Activated T-helper 1 cell treated with anti-CD3 and anti-CD28 coated beads, Interleukin-2, amount 50 U/mL, for 16 hours (primary cell): ENCODE measurements around the gene OVCA2.
"Not testable (repeated sequence)": the region's sequence is repeated elsewhere in the genome, so short reads cannot be mapped to it uniquely, and the experiment has no call there.

ENCODE experiments used
- DNase-seq, 2 donors: peaks; one replicate each; pipeline ENCODE4 v3.0.0-alpha.2; 2020; ENCODE audit warnings: low read depth in 1 of 2, low spot score in 1 of 2

The OVCA2 gene

GRCh38 chr17:2013220-2013993 lies 28.4 kb upstream of the OVCA2 start:
- not testable (repeated sequence) for DNase-seq

DNA sequence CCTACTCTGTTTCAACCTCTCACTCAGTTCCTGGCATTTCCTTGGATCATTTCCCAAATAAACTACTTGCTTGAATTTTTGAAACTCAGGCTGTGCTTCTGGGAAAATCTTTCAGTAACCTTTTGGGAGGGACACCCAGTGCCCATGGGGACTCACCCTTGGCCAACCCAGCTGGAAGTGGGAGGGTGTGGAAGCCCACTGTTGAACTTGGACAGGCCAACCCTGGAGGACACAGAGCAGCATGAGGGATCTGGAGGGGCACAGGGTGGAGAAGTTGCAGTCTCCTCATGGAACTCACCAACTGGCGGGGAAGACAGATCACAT lies 27.9 kb upstream of the OVCA2 start:
- DNase-seq: no peak

DNA sequence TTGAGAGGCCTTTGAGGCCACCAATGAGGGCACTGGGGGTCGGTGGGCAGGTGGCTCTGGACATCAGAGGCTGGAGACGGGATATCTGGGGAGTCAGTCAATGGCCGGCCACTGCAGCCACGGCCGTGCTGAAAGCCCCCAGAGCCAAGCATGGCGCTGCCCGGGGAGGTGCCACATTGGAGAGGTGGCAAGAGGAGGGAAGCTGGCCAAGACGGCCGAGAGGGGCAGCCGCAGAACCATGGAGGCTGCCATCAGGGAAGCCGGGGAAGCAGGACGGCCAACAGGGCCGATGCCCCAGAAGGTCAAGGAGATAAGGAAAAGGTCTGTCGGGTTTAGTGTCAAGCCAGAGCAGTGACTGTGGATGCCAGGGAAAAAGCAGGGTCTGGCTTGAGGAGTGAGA lies 26.5 kb upstream of the OVCA2 start:
- no peak for DNase-seq

DNA sequence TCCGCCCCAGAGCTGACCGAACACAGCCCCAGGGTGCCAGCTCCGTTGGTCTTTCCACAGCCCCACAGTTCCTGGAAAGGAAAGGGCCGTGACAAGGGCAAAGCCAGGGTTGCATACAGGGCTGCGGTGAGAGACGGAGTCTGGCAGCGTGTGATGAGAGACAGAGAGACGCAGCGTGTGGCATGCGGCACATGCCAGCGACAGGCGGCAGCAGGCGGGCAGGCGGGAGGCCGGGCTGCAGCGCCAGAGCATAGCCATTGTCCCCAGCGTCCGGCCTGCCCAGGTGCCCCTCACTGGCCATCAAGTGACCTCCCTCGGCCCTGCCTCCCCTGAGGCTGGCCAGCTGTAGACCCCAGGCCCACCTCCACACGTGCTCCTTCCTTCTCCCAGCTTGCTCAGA lies 25.3 kb upstream of the OVCA2 start:
- DNase-seq: no peak

DNA sequence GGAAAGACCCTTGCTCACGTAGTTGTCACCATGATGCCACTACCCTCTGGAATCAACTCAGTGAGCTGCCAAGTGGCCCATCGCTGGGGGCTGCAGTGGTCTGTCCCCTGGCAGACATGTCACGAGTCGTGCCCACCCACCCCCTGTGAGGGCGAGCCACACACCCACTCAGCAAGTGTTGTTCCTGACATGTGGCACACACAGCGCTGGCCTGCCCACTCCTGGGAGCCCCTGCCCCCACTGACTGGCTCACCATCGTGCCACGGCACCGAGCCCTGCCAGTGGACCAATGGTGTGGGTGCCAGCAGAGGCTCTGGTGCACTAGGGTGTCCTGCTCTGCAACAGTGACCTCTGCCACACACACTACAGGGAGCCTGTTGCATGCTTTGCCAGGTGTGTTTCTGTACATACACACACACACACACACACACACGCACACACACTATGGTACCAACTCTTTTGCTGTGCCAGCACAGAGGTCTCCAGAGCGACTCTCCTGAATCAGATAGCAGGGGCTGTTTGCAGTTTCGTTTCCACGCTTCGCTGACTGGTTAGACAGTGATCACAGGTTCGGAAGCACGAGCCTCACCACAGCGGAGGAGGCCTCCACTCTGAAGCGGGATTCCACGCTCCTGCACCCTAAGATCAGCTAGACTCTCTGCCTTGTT lies 24.4 kb upstream of the OVCA2 start:
- DNase-seq: no peak

DNA sequence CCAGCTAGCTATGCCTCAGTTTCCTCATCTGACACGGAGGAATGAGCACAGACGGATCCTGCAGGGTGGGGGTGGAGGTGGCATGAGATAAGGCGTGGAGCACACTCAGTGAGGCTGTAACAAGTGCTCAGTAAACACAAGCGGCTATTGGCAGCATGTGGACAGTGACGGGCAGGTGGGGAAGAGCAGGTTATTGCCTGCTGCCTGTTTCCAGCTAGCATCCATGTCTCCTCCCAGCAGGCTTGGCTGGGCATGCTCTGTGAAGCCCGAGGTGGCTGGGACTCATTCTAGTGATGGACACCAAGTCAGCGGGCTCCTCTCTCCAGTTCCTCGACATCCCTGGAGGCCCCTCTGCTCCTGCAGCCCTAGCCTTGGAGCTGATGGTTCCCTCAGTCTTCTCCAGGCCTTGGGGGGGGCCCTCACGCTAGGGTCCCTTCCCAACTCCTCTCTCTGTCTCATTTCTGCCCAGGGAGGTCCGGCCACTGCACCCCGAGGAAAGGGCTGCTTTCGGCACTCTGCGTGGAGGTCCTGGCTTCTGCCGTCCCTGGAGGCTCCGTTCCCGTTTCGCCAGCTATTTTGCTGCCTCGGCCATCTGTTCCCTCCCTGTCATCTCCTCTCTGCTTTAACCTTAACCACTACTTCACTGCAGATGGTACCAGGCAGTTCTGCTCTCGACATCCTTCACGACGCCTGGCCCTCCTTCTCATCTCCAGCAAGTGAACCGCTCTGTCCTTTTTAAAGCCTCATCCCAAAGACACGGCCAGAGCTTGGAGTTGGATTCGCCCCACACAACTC lies 22.9 kb upstream of the OVCA2 start:
- DNase-seq: no peak

DNA sequence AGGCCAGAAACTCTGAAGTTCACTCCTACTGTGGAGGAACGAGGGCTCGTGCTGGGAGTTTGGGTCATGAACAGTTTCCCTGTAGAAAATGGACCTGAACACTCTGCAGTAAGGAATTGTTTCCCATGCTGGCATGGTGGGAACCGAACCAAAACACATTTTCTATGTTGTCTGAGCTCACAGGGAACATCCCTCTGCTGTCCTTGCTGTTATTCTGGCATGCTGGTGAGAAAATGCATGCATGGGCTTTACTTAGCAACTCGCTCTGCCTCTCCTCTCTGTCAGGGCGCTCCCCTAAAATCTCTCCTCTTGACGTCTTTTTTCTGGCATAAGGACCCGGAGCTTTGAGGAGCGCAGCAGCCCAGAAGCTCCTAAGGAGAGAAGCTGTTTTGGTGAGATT lies 22.1 kb upstream of the OVCA2 start:
- no peak for DNase-seq

GRCh38 chr17:2020721-2021120 lies 21.1 kb upstream of the OVCA2 start:
- DNase-seq: no peak

DNA sequence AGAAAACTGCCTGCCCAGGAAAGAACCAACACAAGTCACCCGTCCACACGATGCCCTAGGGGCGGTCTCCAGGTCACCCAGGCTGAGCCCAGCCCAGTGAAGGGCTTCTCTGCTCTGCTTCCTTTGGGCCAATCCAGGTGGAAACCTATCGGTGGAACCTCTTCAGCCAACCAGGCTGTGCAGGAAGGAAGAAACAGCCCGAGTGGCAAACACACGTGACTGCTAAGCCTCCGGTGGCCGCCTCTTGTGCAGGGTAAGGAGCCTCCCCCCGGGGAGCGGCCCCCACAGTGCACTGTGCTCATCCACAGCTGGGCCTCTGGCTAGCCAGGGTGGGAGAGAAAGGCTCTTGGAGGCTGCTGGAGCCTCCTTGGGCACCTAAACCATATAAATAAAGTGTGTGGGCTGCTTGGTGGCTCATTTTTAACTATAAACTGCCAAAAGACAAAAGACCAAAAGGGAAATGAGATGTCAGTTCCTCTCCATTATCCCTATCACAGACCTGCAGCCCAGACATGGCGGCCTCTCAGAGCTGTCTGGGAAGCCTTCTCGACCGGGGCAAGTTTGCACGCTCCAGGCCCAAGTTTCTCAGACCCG lies 19.1 kb upstream of the OVCA2 start:
- no peak for DNase-seq

DNA sequence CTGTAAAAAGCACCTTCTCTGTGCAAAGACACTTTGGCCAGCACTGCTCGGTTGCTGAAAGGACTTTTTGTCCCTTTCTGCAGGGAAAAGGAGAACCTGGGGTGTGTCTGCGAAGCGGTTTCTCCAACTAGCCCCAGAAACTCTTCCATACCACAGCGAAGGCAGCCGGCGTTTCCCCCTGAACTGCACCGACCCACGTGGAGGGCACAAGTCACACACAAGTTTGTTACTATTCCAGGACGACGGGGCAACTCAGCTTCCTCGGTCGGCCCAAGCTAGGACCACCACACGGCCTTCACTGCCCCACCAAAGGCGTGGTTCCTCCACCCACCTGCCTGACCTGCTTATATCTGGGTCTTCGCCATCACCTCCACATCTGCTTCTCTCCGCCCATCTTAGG lies 18.6 kb upstream of the OVCA2 start:
- no peak for DNase-seq

GRCh38 chr17:2023692-2024571 lies 17.9 kb upstream of the OVCA2 start:
- no peak for DNase-seq

GRCh38 chr17:2024572-2025219 lies 17.1 kb upstream of the OVCA2 start:
- no peak for DNase-seq

- peak; percentile 60 to 65 for DNase-seq
Observed at GRCh38 chr17:2025220-2025621, 16.6 kb upstream of the OVCA2 start, which contains the start of gene RTN4RL1. RTN4RL1 (minus strand) TSS chr17:2025334; CDS start chr17:2024865, 469 bp downstream.

DNA sequence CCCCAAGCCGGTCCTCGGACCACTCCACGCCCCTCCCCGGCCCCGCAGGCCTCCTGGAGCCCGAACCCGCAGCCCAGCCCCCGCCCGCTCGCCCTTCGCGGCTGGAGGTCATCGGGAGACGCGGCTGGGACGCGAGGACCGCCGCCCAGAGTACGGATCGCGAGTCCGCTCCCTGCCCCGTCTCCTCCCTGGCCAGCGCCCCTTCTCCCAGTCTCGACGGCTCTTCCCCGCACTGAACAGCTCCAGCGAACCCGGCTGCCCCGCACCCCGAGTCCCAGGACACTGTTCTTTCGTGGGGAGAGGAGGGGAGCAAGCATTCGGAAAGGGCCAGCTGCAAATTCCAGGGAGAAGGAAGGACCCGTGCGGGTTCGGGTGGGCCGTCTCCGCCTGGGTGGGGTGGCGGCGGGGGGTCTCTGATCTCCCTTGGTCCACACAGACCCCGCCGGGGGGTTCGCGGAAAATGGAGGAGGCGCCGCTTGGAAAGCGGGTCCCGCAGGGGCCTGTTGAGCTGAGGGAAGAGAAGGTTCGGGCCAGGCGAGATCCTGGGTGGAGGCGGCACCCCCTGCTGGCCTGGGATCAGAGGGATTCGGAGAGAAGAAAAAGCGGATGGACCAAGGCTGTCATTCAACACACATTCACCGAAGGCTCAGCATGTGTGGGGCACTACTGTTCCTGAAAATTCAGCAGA lies 16.1 kb upstream of the OVCA2 start:
- no peak for DNase-seq

DNA sequence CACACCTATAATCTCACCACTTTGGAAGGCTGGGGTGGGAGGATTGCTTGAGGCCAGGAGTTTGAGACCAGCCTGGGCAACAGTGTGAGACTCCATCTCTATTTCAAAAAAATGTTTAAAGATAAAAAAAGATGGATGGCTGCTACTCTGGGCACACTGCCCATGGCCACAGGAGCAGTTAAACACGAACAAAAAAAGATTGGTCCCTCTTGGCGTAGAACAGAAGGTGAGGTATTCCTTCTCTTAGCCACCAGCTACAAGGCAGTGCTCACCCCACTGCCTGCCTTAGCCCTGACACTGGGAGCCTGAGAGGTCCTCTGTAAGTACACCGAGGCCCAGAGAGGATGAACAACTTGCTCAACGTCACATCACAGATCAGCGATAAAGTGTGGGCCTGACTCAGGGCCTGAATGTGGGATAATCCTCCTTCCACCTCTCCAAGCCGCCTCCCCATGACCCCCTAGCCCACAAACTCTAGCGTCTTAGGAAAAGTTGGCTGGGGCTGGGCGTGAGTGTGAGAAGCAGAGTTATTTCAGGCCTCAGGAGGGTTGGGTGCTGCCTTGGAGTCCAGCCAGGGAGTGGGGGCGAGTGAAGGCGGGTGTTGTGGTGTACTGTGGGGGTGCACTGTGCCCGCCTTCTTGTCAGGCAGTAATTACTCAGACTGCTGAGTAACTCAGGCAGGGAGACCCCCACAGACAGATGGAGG lies 14.1 kb upstream of the OVCA2 start:
- no peak for DNase-seq

GRCh38 chr17:2028234-2028614 lies 13.6 kb upstream of the OVCA2 start:
- no peak for DNase-seq

DNA sequence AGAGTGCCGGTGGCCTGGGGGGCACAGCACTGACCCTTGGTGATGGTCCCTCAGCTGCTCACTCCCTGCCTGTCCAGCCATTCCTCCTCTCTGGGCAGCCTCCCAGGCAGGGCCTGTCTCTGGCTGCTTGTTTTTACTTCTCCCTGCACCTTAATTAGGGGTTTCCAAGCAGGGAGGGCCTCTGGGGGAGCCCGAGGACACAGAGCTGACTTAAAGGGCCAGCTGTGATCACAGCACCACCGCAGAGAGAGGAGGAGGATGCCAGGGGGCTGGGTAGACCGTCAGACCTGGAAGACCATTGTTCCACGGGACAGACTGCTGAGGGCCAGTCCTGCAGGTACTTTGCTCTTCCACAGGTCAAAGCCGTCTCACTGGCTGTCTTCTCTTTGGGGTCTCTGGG lies 13.1 kb upstream of the OVCA2 start:
- DNase-seq: no peak

DNA sequence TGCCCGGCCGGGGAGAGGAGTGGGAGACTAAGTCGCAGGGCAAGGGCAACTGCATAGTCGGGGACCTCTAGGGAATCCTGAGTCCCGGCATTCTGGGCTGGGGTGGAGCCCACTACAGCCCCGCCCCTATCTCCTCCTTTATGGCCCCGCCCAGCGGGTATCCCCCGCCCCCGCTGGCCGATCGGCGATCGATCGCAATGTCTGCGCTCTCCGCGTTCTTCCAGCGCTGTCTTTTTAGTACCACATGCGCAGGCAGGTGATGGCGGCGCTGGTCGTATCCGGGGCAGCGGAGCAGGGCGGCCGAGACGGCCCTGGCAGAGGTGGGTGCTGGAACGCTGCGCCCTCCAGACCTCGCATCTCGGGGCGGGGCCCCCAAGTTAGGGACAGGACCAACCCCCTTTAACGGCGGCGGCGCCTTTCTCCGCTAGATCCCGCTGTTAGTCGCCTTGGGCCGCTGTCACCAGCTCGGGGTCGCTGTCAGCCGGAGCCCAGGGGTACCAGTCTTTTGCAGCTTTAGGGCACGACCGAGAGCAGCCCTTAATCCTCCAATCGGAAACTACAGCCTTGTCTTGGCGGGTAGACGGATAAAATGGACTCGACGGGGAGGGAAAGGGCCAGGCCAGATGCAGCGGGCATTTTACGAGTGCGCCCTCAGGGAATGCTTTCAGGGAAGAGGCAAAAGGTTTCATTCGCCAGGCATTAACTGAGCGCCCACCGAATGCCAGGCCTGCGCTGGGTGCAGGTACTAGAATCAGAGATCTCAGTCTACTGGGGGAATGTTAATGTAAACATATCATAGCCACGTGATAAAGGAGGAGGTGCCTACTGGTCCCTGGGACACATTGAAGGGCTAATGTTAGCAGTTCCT lies 11.7 kb upstream of the OVCA2 start, which contains the start of gene DPH1:
Gene DPH1 (plus strand): TSS at position 243 of the 868 bp plus-strand sequence. CDS start 17 bp downstream, at position 260.
- peak; percentile 67 to 80 for DNase-seq
